GM19438 (cell line): ENCODE measurements around the gene SLC24A3.
A peak's percentile ranks its signal among the peaks of the same experiment; 100 is the strongest.

Experiments
- ATAC-seq: cut with Tn5 transposase; IDR thresholded peaks from one replicate; pipeline ENCODE4 v1.9.1; 2021; ENCODE audit warnings: low read depth; ENCODE audit not compliant: unreplicated experiment

The SLC24A3 gene

DNA sequence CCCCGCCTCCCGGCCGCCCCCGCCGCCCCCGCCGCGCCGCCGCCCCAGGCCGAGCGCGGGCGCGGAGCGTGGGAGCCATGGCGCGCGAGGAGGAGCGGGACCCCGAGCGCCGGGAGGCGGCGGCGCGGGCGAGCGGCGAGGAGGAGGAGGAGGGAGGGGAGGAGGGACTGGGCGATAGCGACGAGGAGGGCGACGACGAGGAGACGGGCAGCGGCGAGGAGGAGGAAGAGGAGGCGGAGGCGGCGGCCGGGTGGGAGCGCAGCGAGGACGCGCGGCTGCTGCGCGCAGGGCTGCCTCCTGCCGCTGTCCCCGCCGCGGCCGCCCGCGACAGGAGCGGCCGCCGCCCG is at the start of gene SLC24A3:
SLC24A3 (plus strand) TSS at position 174 of the 347 bp plus-strand sequence.
- no peak for ATAC-seq

DNA sequence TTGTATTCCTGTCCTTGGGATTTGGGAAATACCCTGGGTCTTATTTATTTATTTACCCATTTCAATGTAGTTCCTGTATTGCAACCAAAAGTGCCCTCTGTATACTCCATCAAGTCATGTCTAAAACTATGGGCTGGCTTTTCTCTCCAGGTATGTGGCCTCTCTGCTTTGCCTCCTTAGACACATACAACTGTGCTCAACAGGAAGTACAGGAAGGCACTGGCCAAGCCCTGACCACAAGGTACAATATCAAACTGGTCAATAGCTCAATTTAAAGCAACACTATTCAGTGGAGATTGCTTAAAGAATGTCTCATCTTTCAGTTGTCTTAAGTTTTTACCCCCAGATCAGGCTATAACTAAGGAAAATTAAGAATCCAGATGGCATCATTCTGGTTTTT is 42.3 kb upstream of the SLC24A3 start:
- ATAC-seq: no peak

DNA sequence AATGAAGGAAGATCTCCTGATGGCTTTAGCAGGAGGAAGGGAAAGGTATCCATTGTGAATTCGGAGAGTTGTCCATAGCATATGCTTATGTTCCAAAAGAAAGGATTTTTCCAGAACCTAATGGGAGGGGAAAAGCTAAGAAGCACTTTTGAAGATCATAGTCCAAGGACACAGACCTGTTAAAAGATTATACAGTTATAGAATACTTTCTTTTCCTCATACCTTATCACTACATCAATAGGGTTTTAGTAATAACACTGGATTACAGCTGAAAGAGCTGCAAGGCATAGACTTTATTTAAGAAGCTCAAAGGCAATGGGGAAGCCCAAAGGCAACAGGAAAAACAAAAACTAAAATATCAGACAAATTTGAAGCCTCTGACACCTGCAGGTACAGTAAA is 39.8 kb upstream of the SLC24A3 start:
- ATAC-seq: no peak

DNA sequence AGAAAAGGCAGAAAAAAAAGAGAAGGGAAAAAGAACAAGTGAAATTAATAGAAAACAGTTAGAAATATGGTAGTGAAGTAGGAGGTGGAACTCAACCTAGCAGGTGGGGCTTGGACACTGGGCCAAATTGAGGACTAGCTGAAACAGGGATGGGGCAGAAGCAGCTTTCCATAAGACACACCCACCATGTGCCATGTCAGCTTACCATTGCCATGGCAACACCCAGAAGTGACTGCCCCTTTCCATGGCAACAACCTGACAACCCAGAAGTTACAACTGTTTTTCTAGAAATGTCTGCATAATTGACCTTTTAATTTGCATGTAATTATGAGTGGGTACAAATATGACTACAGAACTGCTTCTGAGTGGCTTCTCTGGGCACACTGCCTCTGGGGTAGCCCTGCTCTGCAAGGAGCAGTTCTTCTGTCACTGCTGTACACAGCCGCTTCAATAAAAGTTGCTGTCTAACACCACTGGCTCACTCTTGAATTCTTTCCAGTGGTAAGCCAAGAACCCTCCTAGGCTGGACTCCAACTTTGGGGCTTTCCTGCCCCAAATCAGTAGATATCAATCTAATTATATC is 35.9 kb upstream of the SLC24A3 start:
- no peak for ATAC-seq

DNA sequence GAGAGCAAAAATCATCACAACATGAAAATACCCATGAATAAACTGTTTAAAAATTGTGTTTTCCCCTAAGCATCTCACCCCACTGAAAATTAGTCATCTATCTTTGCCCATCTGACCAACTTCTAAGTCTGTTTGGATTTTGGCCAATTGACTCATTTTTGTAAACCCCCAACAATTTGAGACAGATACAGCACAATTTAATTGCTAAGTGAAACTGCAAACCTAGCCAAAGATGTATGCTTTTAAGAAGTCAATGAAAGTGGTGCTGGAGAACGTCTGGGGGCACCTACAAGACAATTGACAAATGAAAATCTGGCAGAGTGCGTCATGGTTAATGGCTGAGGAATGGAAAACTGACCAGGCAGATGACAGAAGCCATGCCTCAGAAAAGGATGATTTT is 30.9 kb upstream of the SLC24A3 start:
- no peak for ATAC-seq

DNA sequence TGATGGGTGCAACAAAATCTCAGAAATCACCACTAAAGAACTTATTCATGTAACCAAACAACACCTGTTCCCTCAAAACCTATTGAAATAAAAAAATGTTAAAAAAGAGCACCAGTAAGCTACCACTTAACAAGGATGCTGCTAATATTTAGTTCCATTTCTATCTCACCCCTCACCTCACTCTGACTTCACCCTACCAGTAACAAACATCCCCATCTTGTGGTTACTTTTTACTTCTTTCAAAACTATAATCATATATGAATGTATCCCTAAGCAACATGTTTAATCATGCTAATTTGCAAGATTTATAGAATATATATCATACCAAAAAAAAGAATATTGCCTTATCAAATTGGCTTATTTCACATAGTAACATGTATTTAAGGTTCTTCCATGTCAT is 27.4 kb upstream of the SLC24A3 start:
- no peak for ATAC-seq

DNA sequence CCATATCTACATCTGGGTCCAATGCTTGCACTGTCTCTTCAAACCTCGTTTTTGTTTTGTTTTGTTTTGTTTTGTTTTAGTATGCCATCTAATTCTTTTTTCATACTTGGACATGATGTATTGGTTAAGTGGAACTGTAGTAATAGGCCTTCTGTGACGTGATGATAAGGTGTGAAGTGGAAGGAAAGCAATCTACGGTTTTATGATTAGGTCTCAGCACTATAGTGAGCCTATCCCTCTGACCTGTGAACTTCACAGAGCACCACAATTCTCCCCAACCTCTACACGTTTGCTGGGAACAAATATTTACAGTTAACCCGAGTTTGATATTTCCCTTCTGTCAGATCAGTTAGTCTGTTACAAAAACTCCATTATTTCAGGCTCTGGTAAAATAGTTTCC is 19.1 kb upstream of the SLC24A3 start:
- ATAC-seq: no peak

DNA sequence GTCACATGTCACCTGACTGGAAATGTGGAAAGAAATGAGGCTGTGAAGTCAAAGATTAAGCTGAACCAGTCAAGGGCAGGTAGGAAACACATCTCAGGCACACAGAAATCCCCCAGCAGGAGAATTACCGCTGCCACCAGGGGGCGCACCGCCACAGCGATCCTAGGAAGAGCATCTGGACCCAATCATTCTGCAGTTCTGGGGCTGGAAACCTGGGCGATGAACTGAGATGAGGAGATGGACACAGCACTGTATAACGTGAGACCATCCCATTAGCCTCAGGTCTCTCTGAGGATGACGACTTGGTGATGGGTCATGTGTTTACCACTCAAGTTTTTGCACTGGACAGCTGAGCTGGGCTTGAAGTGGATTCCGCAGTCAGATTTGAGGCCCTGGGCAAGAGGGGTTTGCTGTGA is 6.5 kb upstream of the SLC24A3 start:
- no peak for ATAC-seq

DNA sequence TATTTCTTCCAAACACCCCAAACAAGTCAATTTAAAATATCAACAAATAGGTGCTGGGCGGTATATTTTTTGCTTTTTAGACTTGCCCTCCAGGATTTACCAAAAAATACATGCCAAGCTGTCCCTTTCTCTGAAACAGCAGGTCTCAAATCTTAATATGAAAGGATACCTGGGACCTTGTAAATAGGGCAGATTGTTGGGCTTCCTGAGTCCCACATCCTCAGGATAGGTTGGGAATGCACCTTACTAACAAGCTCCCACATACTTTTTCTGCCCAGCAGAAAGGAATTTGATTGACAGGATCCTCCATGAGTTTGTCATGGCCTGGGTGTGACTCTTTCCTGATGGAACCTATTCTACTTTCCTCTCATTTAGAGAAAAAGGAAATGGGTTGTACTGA is 4.9 kb upstream of the SLC24A3 start:
- ATAC-seq: no peak

DNA sequence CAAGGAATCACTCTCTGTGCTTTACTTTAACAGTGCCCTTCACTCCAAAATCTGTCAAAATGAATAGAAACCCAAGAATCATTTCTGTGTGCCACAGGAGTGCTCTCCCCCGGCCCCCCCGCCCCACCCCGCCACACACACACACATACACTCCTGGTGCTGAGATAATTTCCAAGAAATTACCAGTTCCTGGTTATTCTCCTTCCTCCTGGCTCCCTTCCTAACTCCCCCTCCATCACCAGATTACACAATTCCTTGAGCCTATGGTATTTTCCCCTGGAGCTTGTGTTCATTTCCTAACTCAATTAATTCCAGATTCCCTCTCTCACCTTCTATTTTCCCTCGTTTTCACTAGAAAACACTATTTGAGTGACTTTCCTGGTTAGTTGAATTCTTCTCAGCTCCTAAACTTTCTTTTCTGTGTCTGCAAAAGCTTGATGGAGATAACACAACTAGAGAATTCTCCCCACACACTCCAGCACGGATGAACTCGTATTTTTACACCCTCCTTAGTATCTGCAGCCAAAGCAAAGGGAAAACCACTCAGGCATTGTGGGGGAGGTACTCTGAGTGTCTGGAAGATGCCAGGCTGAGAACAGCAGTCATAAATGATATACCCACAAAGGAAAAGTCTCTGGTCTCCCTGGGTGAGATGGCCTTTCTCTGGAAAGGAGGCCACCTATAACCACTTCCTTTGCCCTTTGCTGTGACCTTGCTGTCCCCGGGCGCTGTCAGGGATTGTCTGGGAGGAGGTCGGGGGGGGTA is 1.9 kb upstream of the SLC24A3 start:
- ATAC-seq: no peak

DNA sequence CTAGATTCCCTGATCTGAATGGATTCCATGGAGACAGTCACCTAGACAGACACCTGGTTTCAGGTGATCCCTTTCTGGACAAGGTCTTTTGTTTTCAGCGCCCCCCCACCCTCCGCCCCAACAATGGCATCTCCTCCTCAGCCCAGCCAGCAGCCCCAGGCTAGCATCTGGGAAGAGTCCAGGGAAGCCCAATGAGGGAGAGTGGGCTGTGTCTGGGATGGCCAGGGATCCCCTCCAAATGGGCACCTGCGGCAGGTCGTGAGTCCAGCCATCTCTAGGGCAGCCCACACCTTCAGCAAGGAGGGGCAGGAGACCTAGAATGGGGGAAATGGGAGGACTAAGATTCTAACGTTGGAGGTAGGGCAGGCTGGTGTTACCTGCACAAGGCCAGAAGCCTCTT is 1.2 kb upstream of the SLC24A3 start:
- no peak for ATAC-seq

DNA sequence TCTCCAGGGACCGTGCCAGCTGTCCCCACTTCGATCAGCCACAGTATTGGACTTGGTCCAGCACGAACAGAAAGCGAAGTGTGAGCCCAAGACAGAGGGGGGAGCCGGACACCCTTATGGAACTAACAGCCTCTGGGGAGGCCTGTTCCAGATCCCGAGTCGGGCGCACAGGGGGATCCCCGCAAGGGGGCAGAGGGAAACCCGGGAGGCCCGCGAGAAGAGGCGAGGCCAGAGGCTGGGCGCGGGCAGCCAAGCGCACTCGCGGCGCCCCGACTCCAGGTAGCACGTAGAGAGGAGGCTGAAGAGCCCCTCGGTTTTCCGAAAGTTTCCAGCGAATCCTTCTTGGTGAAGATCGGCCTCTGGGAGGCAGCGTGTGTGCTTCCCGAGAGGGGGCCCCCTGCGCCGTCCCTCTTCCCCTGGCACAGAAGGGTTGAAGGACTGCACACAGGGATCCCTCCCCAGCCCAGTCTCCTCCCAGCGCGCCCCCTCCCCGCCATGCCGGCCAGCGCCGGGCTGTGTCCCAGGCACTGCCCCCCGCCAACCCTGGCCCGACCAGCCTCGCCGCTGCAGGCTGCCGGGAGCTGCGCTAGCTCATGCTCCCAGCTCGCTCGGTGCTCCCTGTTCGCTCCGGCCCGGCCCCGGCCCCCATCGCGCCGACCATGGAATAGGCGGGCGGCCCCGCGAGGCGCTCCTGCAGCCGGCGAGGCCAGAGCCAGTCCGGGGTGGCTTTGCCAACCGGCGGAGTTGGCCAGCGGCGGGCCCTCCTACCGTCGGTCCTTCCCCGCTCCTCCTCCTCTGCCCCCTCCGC is 577 bp upstream of the SLC24A3 start:
- ATAC-seq: peak; percentile 6

DNA sequence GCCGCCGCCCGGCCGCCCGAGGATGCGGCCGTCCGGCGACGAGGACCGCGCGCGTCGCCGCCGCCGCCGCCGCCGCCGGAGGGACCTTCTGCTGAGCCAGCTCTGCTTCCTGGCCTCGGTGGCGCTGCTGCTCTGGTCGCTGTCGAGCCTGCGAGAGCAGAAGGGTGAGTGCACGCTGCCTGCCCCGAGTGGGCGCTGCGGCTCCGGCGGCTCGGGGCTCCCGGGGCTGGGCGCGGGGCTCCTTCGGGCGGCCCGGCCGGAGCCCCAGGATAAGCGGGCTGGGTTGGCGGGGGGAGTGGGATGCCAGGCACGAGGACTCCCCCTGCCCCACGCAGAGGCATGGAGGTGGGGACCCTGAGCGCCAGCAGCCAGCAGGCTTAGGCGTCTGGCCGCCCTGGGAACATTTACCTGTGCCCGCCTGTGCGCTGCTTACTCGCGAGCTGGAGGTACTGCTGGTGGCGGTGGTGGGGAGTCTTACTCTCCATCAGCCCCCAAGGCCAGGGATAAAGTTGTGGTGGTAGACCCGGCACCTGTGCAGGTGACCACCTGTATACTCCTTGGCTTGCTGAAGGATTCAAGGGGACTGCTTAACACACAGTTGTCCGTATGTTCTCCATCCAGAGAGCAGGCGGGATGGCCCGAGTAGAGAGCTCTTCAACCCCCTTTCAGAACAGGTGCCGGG is 520 bp downstream of the SLC24A3 start:
- ATAC-seq: peak; percentile 64

DNA sequence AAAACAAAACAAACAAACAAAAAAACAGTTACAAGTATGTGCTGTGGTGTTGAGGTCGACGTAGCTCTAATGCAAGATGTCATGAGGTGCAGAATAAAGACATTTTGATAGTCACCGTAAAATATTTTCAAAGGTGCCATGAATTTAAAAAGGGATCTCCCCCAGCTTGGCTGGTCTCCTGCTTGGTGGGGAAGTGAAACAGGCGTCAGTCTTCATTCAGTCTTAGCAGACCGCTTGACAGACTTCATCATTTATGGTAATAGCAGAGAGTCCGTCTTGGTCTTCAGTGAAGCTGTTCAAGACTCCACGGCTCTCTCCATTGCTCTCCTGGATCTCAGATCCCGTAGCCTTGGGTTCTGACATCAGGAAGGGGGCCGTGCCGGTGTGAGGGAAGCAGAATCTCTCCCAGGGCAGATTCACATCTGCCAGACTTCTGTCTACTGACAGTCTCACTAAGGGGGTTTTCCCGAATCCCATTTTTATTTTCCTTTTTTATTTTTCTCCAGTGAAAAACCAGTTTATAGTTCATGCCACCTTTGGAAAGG is 1.6 kb downstream of the SLC24A3 start:
- no peak for ATAC-seq

DNA sequence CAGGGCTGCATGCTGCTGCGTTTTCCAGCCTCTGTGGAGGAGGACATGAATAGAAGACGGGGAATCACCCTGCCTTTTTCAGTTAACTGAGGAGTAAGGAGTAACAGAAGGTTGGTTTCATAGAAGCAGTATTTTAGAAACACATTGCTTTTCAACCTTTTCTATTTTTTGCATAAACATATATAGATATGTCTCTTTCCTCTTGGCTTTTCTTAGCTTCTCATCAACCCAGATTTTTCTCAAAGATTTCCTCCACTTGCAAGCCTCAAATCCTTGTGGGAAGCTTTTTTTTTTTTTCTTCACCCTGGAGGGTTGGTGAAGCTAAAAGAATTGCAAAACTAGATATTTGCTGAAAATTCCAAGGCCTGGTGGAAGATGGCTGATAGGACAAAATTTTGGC is 6.0 kb downstream of the SLC24A3 start:
- no peak for ATAC-seq

DNA sequence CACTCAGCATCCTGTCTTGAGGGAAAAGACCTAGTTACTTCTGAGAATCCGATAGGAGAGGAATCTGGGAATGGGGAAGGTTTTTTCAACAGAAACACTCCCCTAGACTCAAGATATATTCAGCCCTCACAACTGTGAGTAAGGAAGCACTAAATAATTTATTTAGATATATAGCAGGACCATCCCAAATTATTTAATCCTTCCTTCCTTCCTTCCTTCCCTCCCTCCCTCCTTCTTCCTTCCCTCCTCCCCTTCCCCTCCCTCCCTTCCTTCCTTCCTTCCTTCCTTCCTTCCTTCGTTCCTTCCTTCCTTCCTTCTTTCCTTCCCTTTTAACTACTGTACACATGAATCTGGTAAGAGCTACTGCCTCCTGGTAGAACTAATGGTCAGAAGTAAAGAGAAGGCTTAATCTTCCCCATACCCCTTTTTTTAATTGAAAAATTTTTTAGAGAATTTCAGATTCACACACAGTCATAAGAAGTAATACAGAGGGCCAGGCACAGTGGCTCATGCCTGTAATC is 10.1 kb downstream of the SLC24A3 start:
- no peak for ATAC-seq

DNA sequence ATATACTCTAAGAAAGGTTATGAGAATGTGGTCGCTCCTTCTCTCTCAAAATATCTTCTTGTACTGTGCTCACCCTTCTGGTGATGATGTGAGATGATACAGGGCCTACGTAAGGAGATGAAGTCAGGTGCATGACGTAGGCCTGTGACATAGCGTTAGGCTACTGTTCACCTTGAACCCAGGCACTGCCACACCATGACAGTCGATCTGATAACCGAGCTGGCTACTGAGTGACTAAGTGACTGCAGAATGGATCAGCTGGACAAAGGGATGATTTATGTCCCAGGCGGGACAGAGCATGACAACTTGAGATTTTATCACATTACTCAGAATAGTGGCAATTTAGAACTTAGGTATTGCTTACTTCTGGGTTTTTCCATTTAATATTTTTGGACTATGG is 11.2 kb downstream of the SLC24A3 start:
- ATAC-seq: no peak

DNA sequence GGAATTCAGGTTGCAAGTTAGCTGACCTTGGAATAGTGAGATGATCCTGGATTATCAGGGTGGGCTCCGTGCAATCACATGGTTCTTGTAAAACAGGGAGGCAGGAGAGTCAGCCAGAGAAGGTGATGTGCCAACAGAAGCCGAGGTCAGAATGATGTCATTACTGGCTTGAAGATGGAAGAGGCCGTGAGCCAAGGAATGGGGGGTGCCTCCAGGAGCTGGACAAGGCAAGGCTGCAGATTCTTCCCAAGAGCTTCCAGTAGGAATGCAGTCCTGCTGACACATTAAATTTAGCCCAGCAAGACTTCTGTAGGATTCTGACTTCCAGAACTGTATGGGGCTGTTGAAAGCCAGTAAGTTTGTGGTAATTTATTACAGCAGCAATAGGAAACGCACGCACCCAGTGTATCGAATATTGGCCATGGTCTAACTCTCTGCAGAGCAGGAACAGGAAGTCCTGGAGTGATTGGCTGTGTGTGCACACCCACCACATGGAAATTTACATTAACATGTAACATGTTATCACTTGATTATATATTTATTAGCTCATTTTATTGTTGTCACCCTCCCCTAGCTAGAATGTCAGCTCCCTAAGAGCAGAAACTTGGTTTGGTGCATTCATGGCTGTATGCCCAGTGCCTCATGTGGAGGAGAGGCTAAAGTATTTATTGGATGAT is 19.1 kb downstream of the SLC24A3 start:
- no peak for ATAC-seq

DNA sequence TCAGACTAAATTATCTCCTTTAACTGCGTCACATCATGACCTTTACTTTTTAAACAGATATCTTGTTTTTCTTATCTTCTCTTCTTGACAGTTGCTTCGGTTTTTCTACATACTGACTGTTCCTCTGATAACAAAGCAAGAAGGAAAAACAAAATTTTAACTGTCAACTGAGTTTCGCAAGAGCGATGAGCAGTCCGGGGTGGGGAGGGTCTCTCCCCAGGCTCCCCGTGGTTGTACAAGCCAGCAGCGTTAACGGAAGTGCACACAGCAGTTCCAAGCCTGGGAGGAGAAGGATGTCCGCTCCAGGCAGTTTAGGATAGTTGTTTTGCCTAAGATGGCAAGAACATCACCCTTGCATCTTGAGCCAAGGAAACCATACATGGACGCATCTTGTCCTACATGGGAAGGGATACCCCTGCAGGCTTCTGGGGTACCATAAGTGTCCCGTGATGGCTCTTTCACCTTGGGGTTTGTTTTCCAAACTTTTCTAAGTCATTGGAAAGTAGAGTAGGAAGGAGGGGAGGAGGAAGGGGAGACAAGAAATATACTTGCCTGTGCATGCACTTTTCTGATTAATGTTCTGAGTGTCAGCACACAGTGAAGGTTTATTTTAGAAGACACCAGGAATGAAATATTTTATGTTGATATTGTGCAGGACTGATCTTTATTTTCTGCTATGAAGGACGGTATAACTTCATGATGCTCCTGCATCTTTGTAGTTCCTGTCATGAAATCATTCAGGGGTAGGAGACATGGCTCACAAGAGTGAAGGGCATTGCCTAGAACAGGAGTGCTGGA is 20.8 kb downstream of the SLC24A3 start:
- no peak for ATAC-seq
